ENCODE measurements around the gene SUPT20H.

Gene SUPT20H

DNA sequence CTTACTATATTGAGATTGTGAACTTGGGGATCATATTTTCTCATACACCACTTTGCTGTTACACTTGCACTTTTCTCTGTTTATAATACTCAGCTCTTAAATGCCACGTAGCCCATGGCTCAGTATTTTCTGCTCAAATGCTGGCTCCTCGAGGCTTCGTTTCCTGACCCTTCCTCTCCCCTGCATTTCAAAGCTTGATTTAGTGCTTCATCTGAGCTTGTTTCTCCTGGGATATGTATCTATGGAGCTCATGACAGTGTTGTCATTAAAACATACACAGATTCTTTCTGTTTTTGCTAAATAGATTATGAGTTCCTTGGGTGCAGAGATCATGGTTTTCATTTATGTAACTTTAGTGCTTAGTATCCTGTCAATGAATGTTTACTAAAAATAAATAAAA is 34.6 kb upstream of the SUPT20H start:
- H3K4me1 ChIP-seq (ENCODE audit: control insufficient read depth, low read depth, low read length): no peaks in the 10 kb centered on the region
- no peak overlapping the region for H3K27ac ChIP-seq (ENCODE audit: low read length)
- no peak overlapping the region for H3K4me3 ChIP-seq (ENCODE audit: low read length)
- no peaks in the 10 kb centered on the region for H3K9me3 ChIP-seq (ENCODE audit: control insufficient read depth, low read depth, low read length)
- no peak overlapping the region for H3K9ac ChIP-seq (ENCODE audit: low read length)
- no peaks in the 10 kb centered on the region for H3K36me3 ChIP-seq (ENCODE audit: control insufficient read depth, low read depth, low read length)
- no peaks in the 10 kb centered on the region for H3K27me3 ChIP-seq (ENCODE audit: control insufficient read depth, insufficient read depth, low read length)

DNA sequence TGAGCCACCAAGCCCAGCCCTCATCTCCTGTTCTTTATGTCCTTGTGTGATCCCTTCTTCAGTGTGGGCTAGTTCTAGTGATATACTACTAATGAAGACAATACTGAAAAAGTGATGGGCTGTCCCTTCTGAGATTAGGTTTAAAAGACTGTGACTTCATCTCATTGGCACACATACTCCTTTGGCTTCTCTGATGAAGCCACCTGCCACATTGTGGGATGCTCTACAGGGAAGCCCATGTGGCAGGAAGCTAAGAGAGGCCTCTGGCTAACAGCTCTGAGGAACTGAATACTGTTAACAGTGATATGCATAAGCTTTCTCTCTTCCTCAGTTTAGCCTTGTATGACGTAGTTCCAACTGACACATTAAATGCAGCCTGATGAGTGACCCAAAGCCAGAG is 32.3 kb upstream of the SUPT20H start:
- Histone ChIP-seq H3K4me3 (ENCODE audit: low read length) (no peak overlapping the region), H3K27me3 (ENCODE audit: control insufficient read depth, insufficient read depth, low read length) (no peaks in the 10 kb centered on the region), H3K9me3 (ENCODE audit: control insufficient read depth, low read depth, low read length) (no peaks in the 10 kb centered on the region), H3K27ac (ENCODE audit: low read length) (no peak overlapping the region), H3K9ac (ENCODE audit: low read length) (no peak overlapping the region), H3K4me1 (ENCODE audit: control insufficient read depth, low read depth, low read length) (no peaks in the 10 kb centered on the region), H3K36me3 (ENCODE audit: control insufficient read depth, low read depth, low read length) (no peaks in the 10 kb centered on the region)

DNA sequence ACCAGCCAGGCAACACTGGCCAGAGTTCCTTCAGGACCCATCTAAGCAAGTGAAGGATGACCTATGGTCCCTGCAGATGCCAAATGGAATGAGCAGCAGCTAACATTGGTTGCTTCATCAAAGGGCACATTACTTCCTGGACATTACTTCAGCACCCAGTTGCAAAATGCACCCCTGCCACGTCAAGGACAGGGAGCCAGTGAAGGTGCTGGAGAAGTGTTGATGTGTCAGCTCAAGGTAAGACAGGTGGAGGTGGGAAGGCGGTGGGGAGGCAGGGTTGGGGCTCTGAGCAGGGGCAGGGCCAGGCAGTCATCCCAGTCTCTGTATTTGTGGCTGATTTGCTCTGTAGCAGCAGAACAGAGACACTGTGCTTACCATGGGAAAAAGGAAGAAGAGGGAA is 31.4 kb upstream of the SUPT20H start:
- no peaks in the 10 kb centered on the region for H3K9me3 ChIP-seq (ENCODE audit: control insufficient read depth, low read depth, low read length)
- no peak overlapping the region for H3K27ac ChIP-seq (ENCODE audit: low read length)
- no peaks in the 10 kb centered on the region for H3K27me3 ChIP-seq (ENCODE audit: control insufficient read depth, insufficient read depth, low read length)
- no peak overlapping the region for H3K4me3 ChIP-seq (ENCODE audit: low read length)
- H3K4me1 ChIP-seq (ENCODE audit: control insufficient read depth, low read depth, low read length): no peaks in the 10 kb centered on the region
- H3K36me3 ChIP-seq (ENCODE audit: control insufficient read depth, low read depth, low read length): no peaks in the 10 kb centered on the region
- no peak overlapping the region for H3K9ac ChIP-seq (ENCODE audit: low read length)

DNA sequence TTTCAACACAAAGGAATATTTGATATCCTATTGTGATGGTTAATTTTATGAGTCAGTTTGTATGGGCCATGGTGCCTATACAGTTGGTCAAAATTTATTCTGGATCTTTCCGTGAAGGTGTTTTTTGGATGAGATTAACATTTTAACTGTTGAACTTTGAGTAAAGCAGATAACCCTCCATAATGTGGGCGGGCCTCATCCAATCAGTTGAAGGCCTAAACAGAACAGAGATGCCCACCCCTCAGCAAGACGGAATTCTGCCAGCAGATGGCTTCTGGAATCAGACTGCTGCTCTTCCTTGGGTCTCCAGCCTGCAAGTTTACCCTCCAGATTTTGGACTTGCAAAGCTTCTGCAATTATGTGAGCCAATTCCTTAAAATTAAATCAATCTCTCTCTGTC is 30.0 kb upstream of the SUPT20H start:
- Histone ChIP-seq H3K27me3 (ENCODE audit: control insufficient read depth, insufficient read depth, low read length) (no peaks in the 10 kb centered on the region), H3K4me3 (ENCODE audit: low read length) (no peak overlapping the region), H3K36me3 (ENCODE audit: control insufficient read depth, low read depth, low read length) (no peaks in the 10 kb centered on the region), H3K27ac (ENCODE audit: low read length) (no peak overlapping the region), H3K9me3 (ENCODE audit: control insufficient read depth, low read depth, low read length) (no peaks in the 10 kb centered on the region), H3K4me1 (ENCODE audit: control insufficient read depth, low read depth, low read length) (no peaks in the 10 kb centered on the region), H3K9ac (ENCODE audit: low read length) (no peak overlapping the region)

DNA sequence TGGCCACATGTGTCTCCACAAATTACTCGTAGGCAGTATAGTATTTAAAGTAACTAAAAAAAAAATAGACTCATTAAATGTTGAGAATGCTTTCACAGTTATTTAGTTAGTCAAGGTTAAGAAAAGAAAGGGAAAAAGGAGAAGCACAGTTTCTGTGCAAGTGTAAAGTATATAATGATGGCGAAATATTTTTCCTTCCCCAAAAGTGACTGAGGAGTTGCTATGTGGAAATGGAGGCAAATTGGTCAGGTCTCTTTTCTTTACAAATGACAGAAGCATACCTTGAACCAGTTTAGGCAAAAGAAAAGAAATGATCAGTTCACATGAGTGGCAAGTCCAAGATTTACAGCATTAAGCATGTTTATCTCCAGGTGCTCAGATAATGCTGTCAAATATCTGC is 28.0 kb upstream of the SUPT20H start:
- H3K27me3 ChIP-seq (ENCODE audit: control insufficient read depth, insufficient read depth, low read length): no peaks in the 10 kb centered on the region
- H3K9ac ChIP-seq (ENCODE audit: low read length): no peak overlapping the region
- no peak overlapping the region for H3K4me3 ChIP-seq (ENCODE audit: low read length)
- no peaks in the 10 kb centered on the region for H3K9me3 ChIP-seq (ENCODE audit: control insufficient read depth, low read depth, low read length)
- no peak overlapping the region for H3K27ac ChIP-seq (ENCODE audit: low read length)
- H3K36me3 ChIP-seq (ENCODE audit: control insufficient read depth, low read depth, low read length): no peaks in the 10 kb centered on the region
- H3K4me1 ChIP-seq (ENCODE audit: control insufficient read depth, low read depth, low read length): no peaks in the 10 kb centered on the region

DNA sequence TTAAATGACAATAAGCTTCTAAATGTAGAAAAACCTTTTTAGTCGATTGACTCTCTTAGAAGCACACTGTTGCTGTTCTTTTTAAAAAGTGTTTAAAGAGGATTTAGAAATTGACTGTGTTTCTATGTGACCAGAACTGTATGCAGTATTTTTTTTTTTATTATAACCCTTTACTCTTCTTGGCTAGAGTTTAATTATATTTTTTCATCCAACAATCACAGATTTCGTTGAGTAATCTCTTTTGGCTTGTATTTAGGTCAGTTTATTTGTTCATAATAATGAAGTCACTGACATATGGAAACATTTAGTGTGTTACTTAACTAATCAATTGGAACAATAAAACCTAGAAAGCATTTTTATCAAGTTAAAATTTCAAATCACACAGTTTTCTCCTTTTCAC is 26.1 kb upstream of the SUPT20H start:
- no peaks in the 10 kb centered on the region for H3K9me3 ChIP-seq (ENCODE audit: control insufficient read depth, low read depth, low read length)
- H3K9ac ChIP-seq (ENCODE audit: low read length): no peak overlapping the region
- H3K27ac ChIP-seq (ENCODE audit: low read length): no peak overlapping the region
- no peaks in the 10 kb centered on the region for H3K27me3 ChIP-seq (ENCODE audit: control insufficient read depth, insufficient read depth, low read length)
- no peaks in the 10 kb centered on the region for H3K36me3 ChIP-seq (ENCODE audit: control insufficient read depth, low read depth, low read length)
- H3K4me3 ChIP-seq (ENCODE audit: low read length): no peak overlapping the region
- no peaks in the 10 kb centered on the region for H3K4me1 ChIP-seq (ENCODE audit: control insufficient read depth, low read depth, low read length)

DNA sequence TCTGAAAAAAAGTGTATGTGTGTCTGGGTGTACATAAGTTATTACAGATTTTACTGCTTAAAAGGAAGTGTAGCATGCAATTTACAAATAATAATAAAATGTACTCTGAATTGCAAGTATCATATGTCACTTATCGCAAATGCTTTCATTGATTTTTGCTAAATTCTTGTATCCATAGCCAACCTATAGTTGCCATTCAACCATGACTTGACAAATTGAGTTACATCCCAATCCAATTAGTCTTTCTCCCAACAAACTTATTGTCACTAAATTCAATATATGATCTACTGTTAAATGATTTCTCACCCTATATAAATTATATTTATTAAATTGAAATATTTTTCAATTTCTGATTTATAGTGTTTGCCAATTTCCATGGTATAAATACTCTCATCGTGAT is 17.3 kb upstream of the SUPT20H start:
- no peak overlapping the region for H3K27ac ChIP-seq (ENCODE audit: low read length)
- no peak overlapping the region for H3K4me3 ChIP-seq (ENCODE audit: low read length)
- no peaks in the 10 kb centered on the region for H3K27me3 ChIP-seq (ENCODE audit: control insufficient read depth, insufficient read depth, low read length)
- no peak overlapping the region for H3K9ac ChIP-seq (ENCODE audit: low read length)
- no peaks in the 10 kb centered on the region for H3K9me3 ChIP-seq (ENCODE audit: control insufficient read depth, low read depth, low read length)
- no peaks in the 10 kb centered on the region for H3K36me3 ChIP-seq (ENCODE audit: control insufficient read depth, low read depth, low read length)
- no peaks in the 10 kb centered on the region for H3K4me1 ChIP-seq (ENCODE audit: control insufficient read depth, low read depth, low read length)

DNA sequence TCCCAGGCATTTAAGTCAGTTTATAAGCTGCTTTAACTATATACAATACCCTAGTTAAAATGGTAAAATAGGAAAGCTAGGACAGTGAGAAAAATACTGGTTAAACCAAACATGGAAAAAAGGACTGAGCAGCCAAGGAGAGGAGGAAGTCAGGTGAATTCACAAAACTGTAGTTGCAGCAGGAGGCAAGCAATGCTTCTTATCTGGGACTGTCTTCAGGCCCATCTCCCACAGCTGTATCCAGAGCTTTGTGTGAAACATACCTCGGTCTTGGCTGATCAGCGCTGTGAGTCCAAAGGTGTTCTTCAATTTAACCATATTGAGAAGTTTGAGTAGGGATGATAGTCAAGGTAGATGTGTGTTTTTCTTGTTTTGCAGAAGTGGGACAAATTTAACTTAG is 15.7 kb upstream of the SUPT20H start:
- no peak overlapping the region for H3K9ac ChIP-seq (ENCODE audit: low read length)
- no peak overlapping the region for H3K4me3 ChIP-seq (ENCODE audit: low read length)
- no peaks in the 10 kb centered on the region for H3K9me3 ChIP-seq (ENCODE audit: control insufficient read depth, low read depth, low read length)
- no peaks in the 10 kb centered on the region for H3K36me3 ChIP-seq (ENCODE audit: control insufficient read depth, low read depth, low read length)
- H3K4me1 ChIP-seq (ENCODE audit: control insufficient read depth, low read depth, low read length): no peaks in the 10 kb centered on the region
- H3K27ac ChIP-seq (ENCODE audit: low read length): no peak overlapping the region
- no peaks in the 10 kb centered on the region for H3K27me3 ChIP-seq (ENCODE audit: control insufficient read depth, insufficient read depth, low read length)

DNA sequence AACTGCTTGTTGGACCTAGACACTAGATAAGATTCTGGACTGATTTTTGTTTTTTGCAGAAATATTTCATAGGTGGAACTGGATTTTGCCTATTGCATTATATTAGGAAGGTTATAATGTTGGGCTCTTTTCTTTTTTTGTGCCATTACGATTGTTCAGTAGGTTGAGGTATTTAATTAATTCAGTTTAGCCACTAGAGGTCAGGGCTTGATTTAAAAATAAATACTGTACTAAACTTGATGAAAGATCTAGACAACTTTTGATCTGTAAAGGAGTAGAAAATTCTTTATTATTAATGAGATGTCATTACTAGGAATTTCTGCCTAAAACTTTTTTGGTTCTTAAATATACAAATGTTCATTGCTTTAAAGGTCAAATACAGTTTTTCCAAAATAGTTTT is 15.2 kb upstream of the SUPT20H start:
- Histone ChIP-seq H3K27me3 (ENCODE audit: control insufficient read depth, insufficient read depth, low read length) (no peaks in the 10 kb centered on the region), H3K27ac (ENCODE audit: low read length) (no peak overlapping the region), H3K9ac (ENCODE audit: low read length) (no peak overlapping the region)

DNA sequence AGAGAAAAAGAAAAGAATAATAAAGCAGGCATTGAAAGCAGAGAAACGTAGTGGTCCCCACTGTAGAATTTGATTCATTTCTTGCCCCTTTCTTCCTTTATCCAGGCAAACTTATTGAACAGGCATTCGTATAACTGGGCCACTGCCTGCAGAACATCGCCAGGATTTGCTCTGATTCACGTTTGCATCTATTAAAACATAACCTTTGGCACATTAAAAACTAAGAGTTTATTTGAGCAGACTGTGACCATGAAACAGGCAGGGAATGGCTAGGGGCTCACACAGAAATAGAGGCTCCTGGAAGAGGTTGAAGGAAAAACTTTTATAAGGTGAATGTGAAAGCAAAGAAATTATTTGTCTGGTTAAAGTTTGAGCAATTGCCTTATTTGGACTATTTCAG is 12.5 kb upstream of the SUPT20H start:
- Histone ChIP-seq H3K9me3 (ENCODE audit: control insufficient read depth, low read depth, low read length) (no peaks in the 10 kb centered on the region), H3K4me1 (ENCODE audit: control insufficient read depth, low read depth, low read length) (no peaks in the 10 kb centered on the region), H3K27ac (ENCODE audit: low read length) (no peak overlapping the region), H3K36me3 (ENCODE audit: control insufficient read depth, low read depth, low read length) (no peaks in the 10 kb centered on the region), H3K4me3 (ENCODE audit: low read length) (no peak overlapping the region), H3K27me3 (ENCODE audit: control insufficient read depth, insufficient read depth, low read length) (no peaks in the 10 kb centered on the region), H3K9ac (ENCODE audit: low read length) (no peak overlapping the region)

More for the DNA sequence above, 15.2 kb upstream of the SUPT20H start:
- no peaks in the 10 kb centered on the region for H3K9me3 ChIP-seq (ENCODE audit: control insufficient read depth, low read depth, low read length)
- no peaks in the 10 kb centered on the region for H3K36me3 ChIP-seq (ENCODE audit: control insufficient read depth, low read depth, low read length)
- H3K4me1 ChIP-seq (ENCODE audit: control insufficient read depth, low read depth, low read length): no peaks in the 10 kb centered on the region
- H3K4me3 ChIP-seq (ENCODE audit: low read length): no peak overlapping the region

DNA sequence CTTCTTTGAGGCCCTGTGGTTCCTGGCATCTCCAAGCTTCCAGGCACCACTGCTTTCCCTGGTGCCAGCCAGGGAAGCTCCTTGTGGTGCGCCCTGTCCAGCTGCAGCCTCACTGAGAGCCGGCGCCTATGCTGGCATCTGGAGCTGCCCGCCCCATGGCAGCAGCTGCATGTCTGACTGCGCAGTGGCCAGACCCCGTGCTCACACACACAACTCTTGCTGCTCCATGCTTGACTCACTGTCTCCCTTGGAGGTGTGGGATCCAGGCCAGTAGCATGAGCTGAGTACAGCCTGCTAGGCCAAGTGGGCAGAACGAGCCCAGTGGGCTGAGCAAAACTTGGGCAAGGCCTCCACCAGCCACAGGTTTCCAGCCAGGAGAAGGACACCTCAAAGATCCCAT is 11.5 kb upstream of the SUPT20H start:
- no peaks in the 10 kb centered on the region for H3K9me3 ChIP-seq (ENCODE audit: control insufficient read depth, low read depth, low read length)
- H3K27me3 ChIP-seq (ENCODE audit: control insufficient read depth, insufficient read depth, low read length): no peaks in the 10 kb centered on the region
- no peaks in the 10 kb centered on the region for H3K36me3 ChIP-seq (ENCODE audit: control insufficient read depth, low read depth, low read length)
- H3K27ac ChIP-seq (ENCODE audit: low read length): no peak overlapping the region
- H3K4me1 ChIP-seq (ENCODE audit: control insufficient read depth, low read depth, low read length): peaks cover 4% of the 10 kb centered on the region
- H3K4me3 ChIP-seq (ENCODE audit: low read length): no peak overlapping the region
- H3K9ac ChIP-seq (ENCODE audit: low read length): no peak overlapping the region

DNA sequence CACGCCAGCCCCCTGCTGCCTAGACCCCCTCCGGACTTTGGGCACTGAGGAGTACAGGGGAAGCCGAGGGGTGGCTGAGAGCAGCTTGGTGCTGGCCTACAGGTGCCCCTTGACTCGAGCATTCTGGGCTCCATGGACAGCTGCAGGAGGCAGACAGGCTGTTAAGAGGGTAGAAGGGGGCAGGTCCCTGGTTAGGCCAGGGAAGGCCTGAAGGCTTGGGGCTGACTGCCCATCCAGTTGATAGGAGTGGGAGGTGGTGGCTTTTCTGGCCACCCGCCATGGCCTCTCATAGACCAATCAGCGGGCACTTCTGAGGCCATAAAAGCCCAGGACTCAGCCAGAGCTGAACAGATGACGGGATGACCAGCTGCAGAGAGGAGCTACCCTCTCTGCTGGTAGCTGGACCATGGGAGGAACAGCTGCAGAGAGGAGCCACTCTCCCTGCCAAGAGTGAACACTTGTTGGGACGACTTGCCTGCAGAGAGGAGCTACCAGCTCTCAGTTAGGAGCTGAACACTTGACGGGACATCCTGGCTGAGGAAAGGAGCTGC is 10.7 kb upstream of the SUPT20H start:
- H3K27ac ChIP-seq (ENCODE audit: low read length): no peak overlapping the region
- H3K36me3 ChIP-seq (ENCODE audit: control insufficient read depth, low read depth, low read length): no peaks in the 10 kb centered on the region
- no peaks in the 10 kb centered on the region for H3K27me3 ChIP-seq (ENCODE audit: control insufficient read depth, insufficient read depth, low read length)
- H3K9me3 ChIP-seq (ENCODE audit: control insufficient read depth, low read depth, low read length): no peaks in the 10 kb centered on the region
- H3K4me1 ChIP-seq (ENCODE audit: control insufficient read depth, low read depth, low read length): peaks cover 5% of the 10 kb centered on the region
- no peak overlapping the region for H3K4me3 ChIP-seq (ENCODE audit: low read length)
- no peak overlapping the region for H3K9ac ChIP-seq (ENCODE audit: low read length)
